AG04449 (cell line): ENCODE results near the gene PAX5.

Experiments used
- CTCF ChIA-PET: fragments of 350-600 bp; formaldehyde crosslinking; extraction: SDS; loops from one replicate; lab custom pipeline; 2021; ENCODE audit warnings: antibody characterized with exemption; lab: Yijun Ruan, JAX
- POLR2A ChIA-PET: fragments of 400-600, 350-600 bp; formaldehyde crosslinking; extraction: SDS; loops from one replicate; lab custom pipeline; 2020; ENCODE audit warnings: antibody characterized with exemption, inconsistent platforms; lab: Yijun Ruan, JAX
- DNase-seq: peaks from one replicate; pipeline ENCODE4 v3.0.0-alpha.2; 2010; ENCODE audit warnings: low read depth, low spot score
- H3K4me3 ChIP-seq: 2 replicates; pipeline ENCODE4 v1.5.1; 2011; ENCODE audit warnings: low read depth, mild to moderate bottlenecking, control low read depth, low read length
- TF ChIP-seq, protein P1 (sequence below): IDR thresholded peaks from one replicate; pipeline ENCODE4 v1.5.1; 2011; ENCODE audit warnings: mild to moderate bottlenecking, moderate library complexity, low read length, control low read depth, inconsistent platforms; ENCODE audit not compliant: insufficient read depth; ENCODE audit errors: missing control alignments

PAX5 gene

DNA sequence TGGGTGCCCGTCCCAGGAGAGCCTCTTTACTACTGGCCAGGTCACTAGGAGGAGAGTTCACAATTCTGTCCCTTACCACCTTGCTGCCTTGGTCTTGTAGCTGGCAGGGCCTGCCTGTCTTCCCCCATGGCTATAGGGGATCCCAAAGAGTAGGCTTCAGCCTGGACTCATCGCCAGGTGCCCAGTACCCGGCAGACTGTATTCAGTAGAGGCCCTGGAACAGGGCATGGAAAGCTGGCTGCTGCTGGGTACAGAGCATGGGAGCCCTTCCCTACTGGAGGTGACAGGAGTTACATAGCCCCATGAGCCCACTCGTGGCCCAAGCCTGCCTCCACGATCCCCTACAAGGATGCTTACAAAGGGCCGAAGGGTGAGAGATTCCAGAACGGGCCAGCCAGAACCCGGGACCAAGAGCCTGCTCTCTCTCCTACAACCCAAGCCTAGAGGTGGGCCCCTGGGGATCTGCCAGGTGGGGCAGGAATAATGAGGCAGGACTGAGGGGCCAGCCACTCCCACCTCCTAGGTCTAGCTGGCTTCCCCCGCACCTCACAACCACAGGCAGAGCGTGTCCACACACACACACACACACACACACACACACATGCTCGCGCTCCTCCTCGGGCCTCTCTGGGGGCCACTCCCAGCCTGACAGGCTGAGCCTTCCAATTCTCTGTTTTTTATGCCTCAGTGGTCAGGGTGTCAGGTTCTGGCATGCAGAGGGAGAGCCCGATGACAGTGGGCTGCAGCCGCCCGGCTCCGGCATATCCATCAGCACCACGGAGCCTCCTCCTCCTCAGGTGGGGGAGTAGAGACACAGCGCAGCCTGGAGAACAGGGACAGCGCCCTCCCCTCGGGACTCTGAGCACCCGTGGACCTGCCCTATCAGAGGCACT is 186.0 kb downstream of the PAX5 start:
- no peak overlapping the region for H3K4me3 ChIP-seq
- POLR2A ChIA-PET, result no interaction called here
- TF ChIP-seq, protein P1, sequence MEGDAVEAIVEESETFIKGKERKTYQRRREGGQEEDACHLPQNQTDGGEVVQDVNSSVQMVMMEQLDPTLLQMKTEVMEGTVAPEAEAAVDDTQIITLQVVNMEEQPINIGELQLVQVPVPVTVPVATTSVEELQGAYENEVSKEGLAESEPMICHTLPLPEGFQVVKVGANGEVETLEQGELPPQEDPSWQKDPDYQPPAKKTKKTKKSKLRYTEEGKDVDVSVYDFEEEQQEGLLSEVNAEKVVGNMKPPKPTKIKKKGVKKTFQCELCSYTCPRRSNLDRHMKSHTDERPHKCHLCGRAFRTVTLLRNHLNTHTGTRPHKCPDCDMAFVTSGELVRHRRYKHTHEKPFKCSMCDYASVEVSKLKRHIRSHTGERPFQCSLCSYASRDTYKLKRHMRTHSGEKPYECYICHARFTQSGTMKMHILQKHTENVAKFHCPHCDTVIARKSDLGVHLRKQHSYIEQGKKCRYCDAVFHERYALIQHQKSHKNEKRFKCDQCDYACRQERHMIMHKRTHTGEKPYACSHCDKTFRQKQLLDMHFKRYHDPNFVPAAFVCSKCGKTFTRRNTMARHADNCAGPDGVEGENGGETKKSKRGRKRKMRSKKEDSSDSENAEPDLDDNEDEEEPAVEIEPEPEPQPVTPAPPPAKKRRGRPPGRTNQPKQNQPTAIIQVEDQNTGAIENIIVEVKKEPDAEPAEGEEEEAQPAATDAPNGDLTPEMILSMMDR, result no peak
- CTCF ChIA-PET, result interaction anchor here (0.8 to 1.6 kb wide), 2 partner anchors 13 to 25 kb away, joined by 3 read pairs; no protein-coding TSS in a partner anchor
- DNase-seq, result no peak

DNA sequence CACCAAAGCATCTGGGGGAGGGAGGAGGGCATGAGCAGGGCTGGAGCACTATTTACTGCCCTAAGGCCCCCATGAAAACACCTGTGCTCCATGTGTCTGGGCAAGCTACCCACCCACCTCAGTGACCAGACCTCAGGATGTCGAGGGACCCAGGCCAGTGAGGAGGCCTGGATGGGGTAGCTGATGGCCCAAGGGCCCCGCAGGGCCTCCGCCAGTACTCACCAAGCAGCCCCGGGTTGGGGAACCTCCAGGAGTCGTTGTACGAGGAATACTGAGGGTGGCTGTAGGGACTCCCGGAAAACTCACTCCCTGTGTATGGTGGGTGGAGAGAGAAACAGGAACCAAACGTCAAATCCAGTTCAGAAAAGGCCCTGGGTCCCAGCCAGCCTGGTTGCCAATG is 187.4 kb downstream of the PAX5 start:
- no peak overlapping the region for H3K4me3 ChIP-seq
- TF ChIP-seq, protein P1, result no peak
- POLR2A ChIA-PET, result no interaction called here
- CTCF ChIA-PET, result interaction anchor here (1.2 kb wide), 1 partner anchor 16 kb away, joined by 3 read pairs; no protein-coding TSS in a partner anchor
- DNase-seq, result no peak

DNA sequence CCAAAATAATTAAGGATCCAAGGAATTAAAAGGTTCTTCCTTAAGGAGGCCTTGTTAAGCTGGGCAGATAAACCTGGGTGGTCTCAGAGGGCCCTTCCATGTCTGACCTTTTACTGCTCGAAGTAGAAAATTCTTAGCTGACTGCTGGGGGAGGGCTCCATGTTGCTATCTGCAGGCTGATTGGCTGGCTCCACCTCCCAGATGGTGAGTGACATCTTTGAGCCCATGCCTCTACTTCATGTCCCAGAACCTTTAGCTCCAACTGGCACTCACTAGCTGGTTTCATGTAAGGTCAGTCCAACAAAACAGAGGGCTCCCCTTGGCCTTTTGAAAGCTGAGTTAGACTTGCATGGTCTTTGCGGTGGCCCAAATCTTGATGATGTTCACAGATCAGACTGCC is 188.2 kb downstream of the PAX5 start:
- TF ChIP-seq, protein P1, result no peak
- no peak for DNase-seq
- ChIA-PET POLR2A (no interaction called here), CTCF (interaction anchor here (1.2 kb wide), 1 partner anchor 17 kb away, joined by 3 read pairs; no protein-coding TSS in a partner anchor)
- H3K4me3 ChIP-seq, result no peak overlapping the region

DNA sequence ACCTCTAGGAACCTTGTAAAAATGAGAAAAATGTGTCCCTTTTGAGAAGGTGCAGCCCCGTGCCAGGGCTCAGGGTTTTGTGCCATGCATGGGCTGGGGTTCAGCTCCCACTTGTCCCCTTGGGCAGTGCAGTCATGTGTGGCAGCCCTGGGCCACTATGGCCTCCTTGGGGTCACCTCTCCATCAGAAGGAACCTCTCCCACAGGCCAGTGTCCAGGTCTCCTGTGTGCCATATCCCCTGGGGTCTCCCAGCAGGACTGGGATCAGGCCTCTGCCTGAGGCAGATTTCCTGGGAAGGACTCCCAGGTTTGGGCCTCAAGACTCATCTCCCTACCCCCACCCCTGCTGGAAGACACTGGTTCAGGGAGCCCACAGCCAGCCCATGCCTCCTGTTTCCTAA is 189.1 kb downstream of the PAX5 start:
- ChIA-PET POLR2A (no interaction called here), CTCF (no interaction called here)

DNA sequence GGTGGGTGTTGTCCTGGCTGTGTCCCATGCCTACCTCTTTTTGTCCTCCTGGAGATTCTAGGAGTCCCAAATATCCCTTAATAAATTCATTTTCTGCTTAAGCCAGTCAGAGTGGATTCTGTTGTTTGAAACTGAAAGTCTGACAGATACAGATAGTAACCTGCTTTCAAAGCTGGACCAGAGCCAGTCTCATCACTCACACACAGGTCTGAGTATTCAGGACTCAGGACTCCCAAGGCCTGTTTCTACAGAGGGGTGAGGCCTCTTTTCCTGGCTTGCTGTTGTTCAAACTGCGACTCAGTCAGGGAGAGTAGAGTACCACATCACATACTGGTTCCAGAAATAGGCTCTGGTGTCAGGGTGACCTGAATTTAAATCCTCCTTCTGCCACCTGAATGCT is 190.1 kb downstream of the PAX5 start:
- TF ChIP-seq, protein P1, result no peak
- DNase-seq, result no peak
- ChIA-PET CTCF (no interaction called here), POLR2A (no interaction called here)
- no peak overlapping the region for H3K4me3 ChIP-seq

More for the DNA sequence above, 189.1 kb downstream of the PAX5 start:
- TF ChIP-seq, protein P1, result no peak
- H3K4me3 ChIP-seq, result no peak overlapping the region
- no peak for DNase-seq
